NCI-H2081 treated with DMSO at 0.1 percent for 48 hours (cell line): ENCODE data around the gene ADAMTS8.

ENCODE experiments used
- DNase-seq: peaks from one replicate; lab custom pipeline; 2025; lab: John Stamatoyannopoulos, UW

ADAMTS8 gene

DNA sequence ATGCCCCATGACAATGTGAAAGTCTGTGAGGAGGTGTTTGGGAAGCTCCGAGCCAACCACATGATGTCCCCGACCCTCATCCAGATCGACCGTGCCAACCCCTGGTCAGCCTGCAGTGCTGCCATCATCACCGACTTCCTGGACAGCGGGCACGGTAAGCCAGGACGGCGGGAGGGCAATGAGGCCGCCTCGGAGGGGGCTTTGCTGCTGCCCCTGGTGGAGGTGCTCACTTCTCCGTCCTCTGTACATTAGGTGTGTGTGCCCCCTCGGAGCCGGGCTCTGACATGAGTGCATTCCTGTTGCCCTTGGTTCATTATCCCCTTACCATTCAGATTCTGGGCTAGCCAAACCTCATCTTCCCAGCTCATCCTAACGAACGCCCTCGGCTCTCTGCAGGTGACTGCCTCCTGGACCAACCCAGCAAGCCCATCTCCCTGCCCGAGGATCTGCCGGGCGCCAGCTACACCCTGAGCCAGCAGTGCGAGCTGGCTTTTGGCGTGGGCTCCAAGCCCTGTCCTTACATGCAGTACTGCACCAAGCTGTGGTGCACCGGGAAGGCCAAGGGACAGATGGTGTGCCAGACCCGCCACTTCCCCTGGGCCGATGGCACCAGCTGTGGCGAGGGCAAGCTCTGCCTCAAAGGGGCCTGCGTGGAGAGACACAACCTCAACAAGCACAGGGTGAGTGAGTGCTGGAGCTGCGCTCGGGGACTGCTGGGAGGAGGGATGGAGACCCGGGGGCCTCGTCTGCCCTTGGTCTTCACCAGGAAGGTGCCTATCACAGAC is 33.9 kb upstream of the ADAMTS8 start:
- DNase-seq: no peak

DNA sequence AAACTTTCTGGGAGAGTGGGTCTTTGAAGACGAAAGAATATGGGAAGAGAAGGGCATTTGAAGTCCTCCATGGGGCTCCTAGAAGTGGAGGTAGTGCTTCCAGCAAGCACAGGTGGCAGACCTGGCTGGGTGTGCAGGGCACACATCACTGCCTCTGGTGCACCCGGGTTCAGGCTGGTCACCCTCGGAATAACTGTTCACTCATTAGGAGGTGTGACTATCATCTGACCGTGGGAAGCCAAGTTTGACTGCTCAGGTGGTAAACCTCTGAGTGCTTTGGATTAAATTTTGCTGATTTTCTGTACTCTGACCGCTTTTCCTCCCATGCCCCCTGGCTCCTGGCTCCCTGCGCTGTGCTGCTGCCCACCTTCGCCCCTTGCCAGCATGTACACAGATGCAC is 31.1 kb upstream of the ADAMTS8 start:
- no peak for DNase-seq

DNA sequence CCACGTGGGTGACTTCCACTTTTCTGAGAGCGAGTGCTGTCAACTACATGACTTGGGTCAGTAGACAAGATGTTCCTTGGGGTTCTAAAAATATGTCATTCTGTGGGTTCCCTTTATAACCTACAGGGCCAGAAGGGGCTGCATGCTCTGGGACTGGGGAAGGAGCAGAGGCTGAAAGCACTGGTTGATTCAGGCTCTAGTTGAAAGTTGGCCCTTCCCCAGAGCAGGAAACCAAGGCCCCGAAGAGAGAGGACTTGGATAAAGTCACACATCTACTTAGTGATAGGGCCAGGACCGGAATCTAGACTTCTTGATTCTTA is 30.0 kb upstream of the ADAMTS8 start:
- no peak for DNase-seq

DNA sequence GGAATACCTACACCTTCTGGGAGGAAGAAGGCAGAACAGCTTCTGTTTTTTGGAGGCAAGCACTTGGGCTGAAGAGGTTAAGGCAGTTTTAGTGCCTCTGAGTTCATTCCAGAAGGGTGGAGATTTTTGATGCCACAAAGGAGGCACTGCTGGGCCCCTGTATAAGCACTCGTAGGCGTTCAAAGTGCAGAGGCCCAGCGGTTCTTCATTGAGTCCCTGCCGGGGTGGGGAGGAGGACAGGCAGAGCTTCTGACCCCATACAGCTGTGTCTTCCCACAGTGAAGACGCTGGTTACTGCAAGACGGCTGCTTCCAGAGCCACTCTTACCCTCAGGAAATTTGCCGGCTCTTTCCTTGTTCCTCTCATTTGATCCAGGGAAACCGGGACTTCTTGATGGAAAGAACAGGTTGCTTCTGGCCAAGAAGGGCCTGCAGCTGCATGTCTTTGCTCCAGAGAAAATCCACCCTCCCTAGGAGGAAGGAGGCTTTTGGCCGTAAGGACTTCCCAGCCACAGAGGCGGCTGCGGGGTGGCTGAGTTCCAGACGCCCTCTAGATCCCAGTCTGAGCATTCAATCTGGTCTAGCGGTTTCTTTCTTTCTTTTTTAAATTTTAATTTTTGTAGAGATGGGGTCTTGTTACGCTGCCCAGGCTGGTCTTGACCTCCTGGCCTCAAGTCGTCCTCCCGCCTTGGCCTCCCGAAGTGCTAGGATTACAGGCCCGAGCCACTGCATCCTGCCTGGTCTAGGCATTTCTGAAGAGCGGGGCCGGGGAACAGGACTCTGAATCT is 29.4 kb upstream of the ADAMTS8 start:
- no peak for DNase-seq

DNA sequence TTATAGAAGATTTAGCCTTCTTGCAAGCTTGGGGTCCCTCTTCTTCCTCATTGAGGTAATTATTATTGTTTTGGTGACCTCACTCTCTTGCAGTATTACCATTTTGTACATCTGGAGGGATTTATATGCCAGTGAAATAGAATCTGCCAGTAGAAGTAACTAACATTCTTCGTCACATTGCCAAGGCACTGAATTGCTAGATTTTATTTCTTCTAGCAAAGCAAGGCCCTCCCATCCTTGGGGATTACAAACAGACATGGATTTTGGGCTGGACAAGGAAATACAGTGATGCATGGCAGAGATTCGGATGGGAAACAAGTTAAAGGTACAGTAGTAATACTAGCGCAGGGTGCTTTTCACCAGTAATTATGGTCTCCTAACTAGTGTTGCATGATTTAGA is 27.9 kb upstream of the ADAMTS8 start:
- DNase-seq: no peak

DNA sequence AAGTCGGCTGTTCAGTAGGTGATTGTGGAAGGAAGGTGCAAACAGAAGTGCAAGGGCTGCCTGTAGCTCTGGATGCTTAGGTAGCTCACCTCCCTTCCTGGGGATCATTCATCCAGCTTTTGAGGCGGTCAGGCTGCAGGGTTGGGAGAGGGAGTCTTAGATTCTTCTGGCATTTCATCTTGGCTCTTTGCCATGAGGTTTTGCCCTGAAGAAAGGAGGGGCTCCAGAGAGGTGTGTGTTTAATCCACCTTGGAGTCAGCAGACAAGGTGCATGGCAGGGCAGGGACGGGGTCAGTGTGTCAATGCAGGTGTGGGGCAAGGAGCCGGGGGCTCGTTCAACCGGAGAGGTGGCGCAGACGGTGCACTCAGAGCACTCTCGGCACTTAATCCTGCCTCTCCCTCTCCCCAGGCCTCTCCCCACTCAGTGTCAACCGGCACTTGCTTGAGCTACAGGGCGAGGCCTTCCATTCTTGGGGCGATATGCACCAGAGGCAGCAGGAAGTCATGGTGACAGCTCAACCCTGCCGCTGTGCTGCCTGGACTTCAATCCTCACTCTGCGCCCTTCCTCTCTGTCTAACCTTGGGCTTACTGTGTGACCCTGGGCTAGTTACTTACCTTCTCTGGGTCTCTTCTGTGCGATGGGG is 27.2 kb upstream of the ADAMTS8 start:
- no peak for DNase-seq

DNA sequence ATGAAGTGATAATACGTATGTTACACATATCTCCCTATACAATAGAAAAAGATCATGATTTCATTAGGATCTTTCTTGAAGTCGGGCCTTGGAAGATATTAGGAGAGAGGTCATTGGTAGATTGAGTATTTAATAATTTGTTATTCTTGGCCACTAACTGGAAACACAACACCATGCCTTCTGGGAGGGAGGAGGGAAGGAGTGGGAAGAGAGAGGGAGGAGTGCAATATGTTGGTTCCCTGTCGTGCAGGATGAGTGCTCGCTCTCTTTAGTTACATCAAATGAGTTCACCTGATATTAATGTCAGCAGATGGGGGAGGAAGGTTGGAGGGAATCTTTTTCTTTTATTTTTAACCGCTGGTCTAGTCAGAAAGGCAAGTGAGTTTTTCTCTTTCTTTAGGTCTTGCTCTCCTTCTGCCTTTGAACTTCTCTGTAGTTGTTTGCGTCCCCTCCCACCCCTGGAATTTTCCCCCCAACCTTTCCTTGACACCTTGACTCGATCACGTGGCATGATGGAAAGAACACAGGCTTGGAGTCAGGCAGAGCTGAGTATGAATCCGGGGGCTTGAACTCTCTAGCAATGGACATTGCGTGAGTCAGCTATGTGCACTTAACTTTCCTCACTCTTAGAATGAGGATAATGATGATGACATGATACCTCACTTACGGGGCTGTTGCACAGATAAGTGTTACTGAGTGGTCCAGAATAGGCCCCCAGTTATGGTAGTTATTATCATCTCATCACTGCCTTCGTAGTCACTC is 26.3 kb upstream of the ADAMTS8 start:
- DNase-seq: no peak

DNA sequence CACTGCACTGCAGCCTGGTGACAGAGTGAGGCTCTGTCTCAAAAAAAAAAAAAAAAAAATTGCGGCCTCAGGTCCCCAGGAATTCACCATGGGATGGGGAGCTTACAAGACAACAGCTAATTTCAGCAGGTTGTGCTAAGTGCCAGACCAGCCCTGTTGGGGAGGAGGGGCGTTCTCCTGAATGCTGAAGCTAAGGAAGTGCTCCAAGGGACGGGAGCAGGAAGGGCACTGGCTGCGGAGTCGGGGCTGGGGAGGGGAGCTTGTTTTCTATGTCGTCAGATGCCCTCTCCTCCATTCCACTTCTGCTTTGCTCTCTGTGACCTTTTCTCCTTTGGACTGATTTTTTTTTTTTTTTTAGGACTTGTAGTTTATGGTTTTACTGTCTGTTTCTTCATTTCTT is 24.5 kb upstream of the ADAMTS8 start:
- DNase-seq: no peak

DNA sequence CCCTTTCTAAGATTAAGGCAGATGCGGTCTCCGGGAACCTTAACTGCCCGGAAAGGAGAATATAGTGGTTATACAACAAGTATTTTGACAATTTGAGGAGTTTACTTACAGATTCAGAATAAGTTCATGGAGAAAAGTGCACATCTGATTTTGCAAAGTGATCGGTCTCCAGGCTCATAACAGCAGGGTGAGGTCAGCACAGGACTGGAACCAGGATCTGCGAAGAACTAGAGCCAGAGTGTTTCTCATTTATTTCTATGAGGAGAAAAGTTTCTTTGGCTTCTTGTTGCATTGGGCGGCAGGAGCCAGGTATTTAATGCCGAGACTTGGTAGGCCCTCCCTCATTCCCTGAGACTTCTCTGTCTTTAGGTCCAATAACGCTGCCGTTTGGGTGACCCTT is 23.8 kb upstream of the ADAMTS8 start:
- DNase-seq: no peak

DNA sequence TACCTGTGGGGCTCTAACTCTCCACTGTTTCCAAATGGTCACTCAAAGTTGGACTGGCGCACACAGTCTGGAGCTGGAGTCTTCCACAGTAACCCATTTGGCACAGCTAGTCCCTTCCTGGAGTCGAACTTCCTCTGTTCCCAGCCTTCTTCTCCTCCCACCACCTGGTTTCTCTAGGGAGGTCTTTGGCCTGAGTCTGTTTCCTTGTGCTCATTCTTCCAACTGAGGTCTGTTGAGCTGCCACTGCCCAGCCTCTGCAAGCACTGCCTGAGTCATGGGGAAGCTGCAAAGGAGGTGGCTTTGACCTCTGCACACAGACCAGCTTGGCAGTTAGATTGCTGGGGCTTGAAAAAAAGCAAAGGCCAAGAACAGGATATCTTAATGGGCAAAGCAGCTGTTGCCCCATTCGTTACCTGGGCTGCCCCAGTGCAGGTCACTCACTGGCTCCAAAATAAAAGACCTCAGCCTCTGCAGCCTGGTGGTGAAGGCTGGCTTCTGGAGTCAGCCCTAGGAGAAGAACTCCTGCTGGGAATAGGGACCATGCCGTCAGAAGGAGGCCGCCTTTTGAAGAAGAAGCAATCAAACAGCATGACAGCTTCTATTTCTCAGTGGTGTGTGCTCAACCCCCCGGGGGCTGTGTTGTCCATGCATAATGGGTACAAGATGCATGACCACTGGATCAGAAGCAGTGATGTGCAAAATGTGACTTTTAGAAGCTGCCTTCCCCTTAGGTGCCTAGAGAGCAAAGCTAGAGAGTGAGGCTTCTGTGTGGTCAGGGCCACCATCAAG is 23.0 kb upstream of the ADAMTS8 start:
- no peak for DNase-seq

DNA sequence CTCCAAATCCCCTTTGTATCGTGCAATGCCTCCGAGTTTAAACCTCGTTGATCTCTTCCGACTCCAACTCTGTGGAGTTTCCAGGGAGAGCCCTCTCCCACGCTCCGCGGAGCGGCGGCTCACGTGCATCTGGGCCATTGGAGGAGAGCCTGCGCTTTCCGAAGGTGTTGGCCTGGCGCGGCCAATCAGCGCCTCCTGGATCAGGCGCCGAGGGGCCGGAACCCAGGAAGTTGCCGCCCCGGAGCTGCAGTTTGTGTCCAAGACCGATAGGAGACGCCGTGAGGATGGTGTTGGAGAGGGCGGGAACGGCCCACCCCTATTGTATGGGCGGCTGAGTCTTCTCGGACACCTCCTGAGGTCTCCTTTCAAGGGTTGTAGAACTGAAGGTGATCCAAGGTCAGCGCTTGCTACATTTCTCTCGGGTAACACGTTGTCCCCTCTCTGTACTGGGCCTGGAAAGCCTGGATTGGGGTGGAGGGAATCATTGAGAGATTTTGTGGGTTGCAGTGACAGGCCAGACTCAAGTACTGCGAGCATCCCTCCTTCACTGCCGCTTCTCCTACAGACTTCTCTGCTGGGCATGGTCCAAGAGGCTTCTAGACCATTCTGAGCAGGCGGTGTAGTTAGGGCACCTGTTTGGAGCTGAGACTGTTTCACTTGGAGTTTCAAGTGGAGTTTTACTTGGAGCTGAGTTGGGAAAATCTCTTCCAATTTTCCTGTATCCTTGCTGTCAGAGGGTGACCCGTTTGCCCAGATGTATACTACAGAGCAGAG is 21.8 kb upstream of the ADAMTS8 start:
- DNase-seq: no peak

DNA sequence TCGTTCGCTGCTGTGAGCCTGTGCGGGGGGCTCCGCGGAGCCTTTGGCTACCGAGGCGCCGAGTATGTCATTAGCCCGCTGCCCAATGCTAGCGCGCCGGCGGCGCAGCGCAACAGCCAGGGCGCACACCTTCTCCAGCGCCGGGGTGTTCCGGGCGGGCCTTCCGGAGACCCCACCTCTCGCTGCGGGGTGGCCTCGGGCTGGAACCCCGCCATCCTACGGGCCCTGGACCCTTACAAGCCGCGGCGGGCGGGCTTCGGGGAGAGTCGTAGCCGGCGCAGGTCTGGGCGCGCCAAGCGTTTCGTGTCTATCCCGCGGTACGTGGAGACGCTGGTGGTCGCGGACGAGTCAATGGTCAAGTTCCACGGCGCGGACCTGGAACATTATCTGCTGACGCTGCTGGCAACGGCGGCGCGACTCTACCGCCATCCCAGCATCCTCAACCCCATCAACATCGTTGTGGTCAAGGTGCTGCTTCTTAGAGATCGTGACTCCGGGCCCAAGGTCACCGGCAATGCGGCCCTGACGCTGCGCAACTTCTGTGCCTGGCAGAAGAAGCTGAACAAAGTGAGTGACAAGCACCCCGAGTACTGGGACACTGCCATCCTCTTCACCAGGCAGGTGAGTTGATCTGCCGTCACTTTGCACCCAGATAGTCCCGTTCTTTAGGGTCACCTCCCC is 21.0 kb upstream of the ADAMTS8 start:
- no peak for DNase-seq

DNA sequence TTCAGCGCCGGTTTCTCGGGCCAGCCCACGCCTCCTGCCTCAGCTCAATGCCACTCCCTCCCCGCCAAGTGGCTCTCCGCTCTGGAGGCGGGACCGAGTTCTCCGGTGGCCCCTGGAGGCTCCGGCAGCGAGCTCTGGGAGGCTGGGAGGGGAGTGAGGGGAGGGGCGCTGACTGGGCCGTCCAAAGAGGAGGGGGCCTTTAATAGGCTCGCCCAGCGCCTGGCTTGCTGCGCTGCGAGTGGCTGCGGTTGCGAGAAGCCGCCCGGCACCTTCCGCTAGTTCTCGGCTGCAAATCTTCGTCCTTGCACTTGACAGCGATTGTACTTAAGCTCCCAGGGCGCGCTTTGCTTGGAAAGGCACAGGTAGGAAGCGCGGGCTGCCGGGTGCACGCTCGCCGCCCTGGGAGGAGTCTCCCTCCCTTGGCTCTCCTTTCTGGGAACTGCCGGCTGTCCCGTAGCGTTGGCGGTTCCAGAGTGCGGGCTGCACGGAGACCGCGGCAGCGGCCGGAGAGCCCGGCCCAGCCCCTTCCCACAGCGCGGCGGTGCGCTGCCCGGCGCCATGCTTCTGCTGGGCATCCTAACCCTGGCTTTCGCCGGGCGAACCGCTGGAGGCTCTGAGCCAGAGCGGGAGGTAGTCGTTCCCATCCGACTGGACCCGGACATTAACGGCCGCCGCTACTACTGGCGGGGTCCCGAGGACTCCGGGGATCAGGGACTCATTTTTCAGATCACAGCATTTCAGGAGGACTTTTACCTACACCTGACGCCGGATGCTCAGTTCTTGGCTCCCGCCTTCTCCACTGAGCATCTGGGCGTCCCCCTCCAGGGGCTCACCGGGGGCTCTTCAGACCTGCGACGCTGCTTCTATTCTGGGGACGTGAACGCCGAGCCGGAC is 20.3 kb upstream of the ADAMTS8 start, which contains the start of gene ADAMTS15:
Gene ADAMTS15 (plus strand): TSS at position 230 of the 894 bp plus-strand sequence. CDS start 329 bp downstream, at position 559.
- DNase-seq: no peak

DNA sequence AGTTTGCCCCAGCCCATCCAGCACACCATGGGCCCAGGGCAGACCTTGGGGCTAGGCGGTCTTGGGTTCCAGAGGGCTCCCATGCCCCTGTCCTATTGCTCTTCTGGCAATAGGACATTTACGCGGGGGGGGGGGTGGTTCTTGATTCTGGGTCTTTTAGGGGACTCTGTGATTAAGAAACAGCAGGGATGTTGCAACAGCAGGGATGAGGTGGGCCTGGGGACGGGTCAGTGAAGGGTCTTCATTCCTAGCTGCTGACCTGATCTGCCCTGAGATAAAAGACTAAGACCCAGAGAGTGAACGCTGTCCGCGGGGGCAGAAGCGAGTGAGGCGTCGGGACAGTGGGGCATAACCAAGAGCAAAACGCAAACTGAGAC is 19.6 kb upstream of the ADAMTS8 start:
- no peak for DNase-seq

DNA sequence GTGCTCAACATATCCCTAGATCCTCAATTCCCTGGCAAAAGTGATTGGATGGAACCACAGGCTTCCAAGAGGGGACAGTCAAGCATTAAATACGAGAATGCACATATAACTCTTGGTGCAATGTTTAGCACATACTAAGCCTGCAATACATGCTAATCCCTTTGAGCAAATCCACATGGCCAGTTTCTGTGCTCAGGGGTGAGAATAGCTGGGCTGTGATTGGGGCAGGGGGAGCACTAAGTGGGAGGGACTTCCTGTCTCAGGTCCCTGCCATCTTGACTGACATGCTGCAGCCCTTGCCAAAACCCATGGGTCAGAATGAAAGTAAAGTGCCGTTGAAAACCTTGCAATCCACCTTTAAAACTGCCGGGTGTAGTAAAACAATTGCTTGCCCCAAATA is 17.4 kb upstream of the ADAMTS8 start:
- no peak for DNase-seq

DNA sequence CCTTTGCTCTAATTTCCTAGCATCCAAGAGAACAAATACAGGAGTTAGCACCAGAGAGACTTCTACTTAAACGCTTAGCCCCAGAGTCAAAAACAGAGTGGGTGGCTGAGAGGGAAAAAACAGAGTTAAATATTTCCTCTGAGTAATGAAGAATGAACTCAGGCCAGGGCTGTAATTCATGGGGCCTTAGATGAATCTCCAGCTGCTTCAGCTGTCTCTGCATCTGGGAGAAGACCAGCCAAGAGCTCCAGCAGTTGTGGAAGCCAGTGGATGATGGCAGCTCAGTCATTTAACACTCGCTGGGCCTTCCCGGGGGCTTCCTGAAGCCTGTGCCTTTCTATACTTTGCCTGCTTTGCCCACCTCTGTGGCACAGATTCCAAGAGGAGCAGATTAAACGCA is 14.3 kb upstream of the ADAMTS8 start:
- DNase-seq: no peak

DNA sequence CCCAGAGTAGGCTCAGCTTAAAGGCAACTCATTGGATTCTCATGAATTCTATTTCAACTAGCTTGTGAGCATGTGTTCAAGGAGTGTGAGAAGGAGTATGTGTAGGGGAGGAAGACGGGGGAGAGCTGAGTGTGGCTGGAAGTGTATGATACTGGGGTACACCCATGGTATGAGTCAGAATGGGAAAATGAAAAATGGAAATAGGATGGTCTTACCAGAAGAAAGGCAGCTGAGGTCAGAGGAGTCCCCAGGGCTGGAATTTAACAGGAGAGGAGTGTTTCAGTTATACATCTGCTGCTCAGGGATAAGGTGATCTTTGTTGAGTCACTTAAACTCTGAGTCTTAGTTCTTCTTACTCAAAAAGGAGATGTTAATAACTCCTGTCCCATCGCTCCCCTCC is 13.3 kb upstream of the ADAMTS8 start:
- no peak for DNase-seq

DNA sequence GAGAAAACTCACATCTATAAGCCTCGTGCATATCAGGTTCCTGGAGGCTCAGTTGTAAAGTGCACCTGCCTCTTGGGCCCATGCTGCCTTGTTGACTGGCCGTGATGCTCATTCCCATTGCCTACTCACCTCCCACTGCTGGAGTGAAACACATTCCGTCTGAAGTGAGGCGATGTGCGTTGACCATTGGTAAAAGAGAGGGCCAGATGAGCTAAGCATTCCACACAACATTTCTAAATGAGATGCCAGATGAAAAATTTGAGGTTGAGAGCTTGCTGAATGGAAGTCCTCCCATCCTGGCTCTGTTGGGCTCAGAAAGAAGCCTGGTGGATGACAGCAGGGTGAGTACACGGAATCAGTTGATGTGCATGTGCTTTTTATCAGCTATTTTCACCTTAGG is 11.5 kb upstream of the ADAMTS8 start:
- DNase-seq: no peak

DNA sequence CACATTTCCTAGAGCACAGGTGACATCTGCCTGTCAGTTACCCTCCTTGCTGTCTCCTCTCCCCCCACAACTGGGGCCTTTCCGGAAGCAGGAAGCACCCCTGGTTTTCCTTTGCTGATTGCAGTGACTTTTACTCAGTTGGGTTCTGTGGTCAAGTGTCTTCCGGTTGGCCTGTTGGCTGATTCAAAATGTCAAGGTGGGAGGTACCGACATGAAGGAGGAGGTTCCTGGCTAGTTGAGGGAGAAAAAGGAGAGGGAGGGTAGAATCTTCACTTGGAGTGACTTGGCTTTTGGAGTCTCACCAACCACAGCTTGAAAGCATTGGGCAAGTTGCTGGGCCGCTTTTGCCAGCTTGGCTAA is 10.7 kb upstream of the ADAMTS8 start:
- DNase-seq: no peak
